Measurements from ENCODE around the gene GXYLT2.

DNA sequence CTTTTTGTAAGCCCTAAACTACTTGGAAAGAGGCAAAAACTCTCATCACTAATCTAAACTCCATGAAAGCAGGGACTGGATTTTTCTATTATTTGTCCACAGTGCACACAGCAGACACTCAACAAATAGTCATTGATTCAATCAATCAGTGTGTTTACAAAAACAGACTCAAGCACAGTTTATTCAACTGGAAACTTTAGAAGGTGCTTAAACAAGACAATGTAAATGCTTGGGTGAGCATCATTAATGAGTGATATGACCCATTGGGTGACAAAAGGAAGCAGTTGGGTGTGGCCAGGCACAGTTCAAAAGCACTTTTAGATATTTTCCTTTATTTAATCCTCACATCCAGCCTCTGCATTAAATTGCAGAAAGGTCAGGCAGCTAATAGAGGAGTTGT is 76.8 kb downstream of the GXYLT2 start:
- TF ChIP-seq, protein P1, sequence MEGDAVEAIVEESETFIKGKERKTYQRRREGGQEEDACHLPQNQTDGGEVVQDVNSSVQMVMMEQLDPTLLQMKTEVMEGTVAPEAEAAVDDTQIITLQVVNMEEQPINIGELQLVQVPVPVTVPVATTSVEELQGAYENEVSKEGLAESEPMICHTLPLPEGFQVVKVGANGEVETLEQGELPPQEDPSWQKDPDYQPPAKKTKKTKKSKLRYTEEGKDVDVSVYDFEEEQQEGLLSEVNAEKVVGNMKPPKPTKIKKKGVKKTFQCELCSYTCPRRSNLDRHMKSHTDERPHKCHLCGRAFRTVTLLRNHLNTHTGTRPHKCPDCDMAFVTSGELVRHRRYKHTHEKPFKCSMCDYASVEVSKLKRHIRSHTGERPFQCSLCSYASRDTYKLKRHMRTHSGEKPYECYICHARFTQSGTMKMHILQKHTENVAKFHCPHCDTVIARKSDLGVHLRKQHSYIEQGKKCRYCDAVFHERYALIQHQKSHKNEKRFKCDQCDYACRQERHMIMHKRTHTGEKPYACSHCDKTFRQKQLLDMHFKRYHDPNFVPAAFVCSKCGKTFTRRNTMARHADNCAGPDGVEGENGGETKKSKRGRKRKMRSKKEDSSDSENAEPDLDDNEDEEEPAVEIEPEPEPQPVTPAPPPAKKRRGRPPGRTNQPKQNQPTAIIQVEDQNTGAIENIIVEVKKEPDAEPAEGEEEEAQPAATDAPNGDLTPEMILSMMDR (IDR thresholded peaks at IDR 0.05): no peak
- TF ChIP-seq POLR2A (IDR thresholded peaks at IDR 0.05) (no peak), POLR2AphosphoS5 (IDR thresholded peaks at IDR 0.05) (no peak)
